GM23338 (cell line): ENCODE data around the gene LYL1.

Source experiments
- CREB1 ChIP-seq: fragments of 250-450 bp; sonication (Bioruptor Pico); IDR thresholded peaks from 2 replicates; pipeline ENCODE4 v1.5.0; 2020; ENCODE audit warnings: low read depth, mild to moderate bottlenecking, moderate library complexity
- CTCF ChIP-seq, 2 experiments: fragments of 200-600 bp in 1 of 2; sonication (generic) in 1 of 2; conservative IDR thresholded peaks; 2 replicates each; pipeline versions ENCODE4 v1.5.1 to v1.6.1; 2016 to 2017; ENCODE audit warnings: antibody characterized with exemption in 2 of 2, low read depth in 2 of 2, mild to moderate bottlenecking in 2 of 2, moderate library complexity in 1 of 2
- ETS1 ChIP-seq: IDR thresholded peaks from 2 replicates; pipeline ENCODE4 v1.6.1; 2016; ENCODE audit warnings: antibody characterized with exemption
- EZH2 ChIP-seq: fragments of 200-600 bp; sonication (generic); IDR thresholded peaks from one replicate; pipeline ENCODE4 v1.8.0; 2017; ENCODE audit warnings: antibody characterized with exemption, mild to moderate bottlenecking, low read depth; ENCODE audit not compliant: unreplicated experiment
- EZH2phosphoT487 ChIP-seq: fragments of 200-600 bp; sonication (generic); IDR thresholded peaks from one replicate; pipeline ENCODE4 v1.8.1; 2018; ENCODE audit warnings: antibody characterized with exemption; ENCODE audit not compliant: unreplicated experiment
- JUNB ChIP-seq: IDR thresholded peaks from one replicate; pipeline ENCODE4 v1.6.1; 2016; ENCODE audit warnings: antibody characterized with exemption; ENCODE audit not compliant: unreplicated experiment
- NANOG ChIP-seq: IDR thresholded peaks from 2 replicates; pipeline ENCODE4 v1.6.1; 2016; ENCODE audit warnings: antibody characterized with exemption, borderline replicate concordance
- POLR2AphosphoS5 ChIP-seq: IDR thresholded peaks from 2 replicates; pipeline ENCODE4 v1.6.1; 2016; ENCODE audit warnings: antibody characterized with exemption, low read depth
- REST ChIP-seq: IDR thresholded peaks from one replicate; pipeline ENCODE4 v1.6.1; 2018; ENCODE audit warnings: antibody characterized with exemption; ENCODE audit not compliant: unreplicated experiment
- STAT1 ChIP-seq: IDR thresholded peaks from one replicate; pipeline ENCODE4 v1.6.1; 2016; ENCODE audit warnings: antibody characterized with exemption; ENCODE audit not compliant: unreplicated experiment
- ZNF114 ChIP-seq: fragments of 250-450 bp; sonication (Bioruptor Pico); IDR thresholded peaks from 2 replicates; pipeline ENCODE4 v1.5.0; 2020; ENCODE audit warnings: mild to moderate bottlenecking, moderate library complexity
- ZNF331 ChIP-seq: fragments of 250-450 bp; sonication (Bioruptor Pico); IDR thresholded peaks from 2 replicates; pipeline ENCODE4 v1.5.0; 2020; ENCODE audit warnings: low read depth, mild to moderate bottlenecking, moderate library complexity
- ZNF462 ChIP-seq: fragments of 250-450 bp; sonication (Bioruptor Pico); IDR thresholded peaks from 2 replicates; pipeline ENCODE4 v1.5.0; 2020; ENCODE audit warnings: mild to moderate bottlenecking, moderate library complexity

- TF ChIP-seq CTCF (conservative IDR thresholded peaks at IDR 0.05; ENCODE audit: low read depth in 2 of 2) (no peak), EZH2 (no peak), ETS1 (no peak), STAT1 (no peak), REST (no peak), EZH2phosphoT487 (no peak), POLR2AphosphoS5 (no peak), JUNB (no peak), CREB1 (CRISPR knock-in tag) (no peak), ZNF114 (CRISPR knock-in tag) (no peak), ZNF462 (CRISPR knock-in tag) (no peak), ZNF331 (CRISPR knock-in tag) (no peak), NANOG (no peak)
Observed at GRCh38 chr19:13137290-13137794, 34.7 kb upstream of the LYL1 start.
